HG02973 (cell line): Measurements from ENCODE around the gene MMRN1.

ENCODE experiments used
- ATAC-seq: cut with Tn5 transposase; IDR thresholded peaks from one replicate; pipeline ENCODE4 v1.9.1; 2021; ENCODE audit warnings: moderate library complexity; ENCODE audit not compliant: unreplicated experiment

MMRN1 gene

DNA sequence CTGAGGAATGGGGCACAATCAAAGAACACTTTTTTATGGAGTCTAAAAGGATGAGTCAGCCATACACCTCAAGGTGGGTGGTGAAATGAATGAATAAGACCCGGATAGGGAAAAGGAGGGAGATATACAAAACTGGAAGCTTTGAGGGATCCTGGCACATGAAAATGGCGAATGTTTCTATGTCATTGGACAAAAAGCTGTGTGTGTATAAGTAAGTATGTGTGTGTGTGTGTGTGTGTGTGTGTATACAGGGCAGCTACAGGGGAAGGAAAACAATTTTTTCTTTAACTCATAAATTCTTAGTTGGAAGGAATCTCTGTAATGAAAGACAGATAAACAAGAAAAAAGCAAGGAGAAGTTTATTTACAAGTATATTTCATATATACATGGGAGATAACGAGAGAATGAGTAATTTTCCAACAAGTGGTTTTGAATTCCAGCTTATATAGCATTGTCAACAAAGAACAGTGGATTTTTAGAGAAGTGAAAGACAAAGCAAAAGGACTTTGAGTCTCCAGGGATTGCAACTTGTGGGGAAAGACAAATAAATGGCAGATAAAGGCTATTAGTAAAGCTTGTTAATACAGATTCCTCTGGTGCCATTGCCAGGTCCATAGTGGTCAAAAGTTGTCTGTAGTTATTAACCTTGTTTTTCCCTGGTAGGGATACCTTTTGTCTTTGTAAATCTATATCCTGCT, 99.7 kb downstream of the MMRN1 start:
- no peak for ATAC-seq

DNA sequence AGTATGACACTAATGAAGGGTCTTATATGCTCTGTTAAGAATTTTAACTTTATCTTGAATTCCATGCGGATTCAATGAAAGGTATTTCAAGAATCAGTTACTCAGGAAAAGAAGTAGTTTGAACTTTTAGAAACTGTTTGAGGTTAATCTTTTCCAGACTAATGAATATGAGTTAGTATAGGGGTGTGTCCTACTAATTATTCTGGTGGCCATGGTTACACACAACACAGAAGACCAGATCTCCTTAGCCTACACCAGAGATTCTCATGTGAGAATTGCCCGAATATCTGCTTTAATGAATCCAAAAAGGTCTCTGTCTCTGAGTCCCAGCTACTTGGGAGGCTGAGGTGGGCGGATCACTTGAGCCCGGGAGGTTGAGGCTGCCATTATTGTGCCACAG, 100.4 kb downstream of the MMRN1 start:
- ATAC-seq: no peak

DNA sequence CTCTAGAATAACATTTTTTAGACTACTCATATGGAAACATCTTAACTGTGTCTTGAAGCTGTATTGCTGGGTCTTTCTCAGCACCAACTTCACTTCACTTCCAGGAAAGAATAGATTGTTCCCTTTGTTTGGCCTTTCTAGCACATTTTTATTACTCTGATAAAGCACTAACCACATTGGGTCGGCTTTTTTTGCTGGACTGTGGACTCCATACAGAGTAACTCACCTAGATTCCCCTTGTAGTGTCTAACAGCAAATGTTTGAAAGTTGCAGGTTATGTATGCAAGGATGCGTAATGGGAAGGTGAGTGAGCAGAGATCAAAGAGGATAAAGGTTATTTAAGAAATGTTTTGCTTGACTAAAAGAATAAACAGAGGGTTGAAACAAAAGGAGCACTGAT, 101.2 kb downstream of the MMRN1 start:
- ATAC-seq: no peak

DNA sequence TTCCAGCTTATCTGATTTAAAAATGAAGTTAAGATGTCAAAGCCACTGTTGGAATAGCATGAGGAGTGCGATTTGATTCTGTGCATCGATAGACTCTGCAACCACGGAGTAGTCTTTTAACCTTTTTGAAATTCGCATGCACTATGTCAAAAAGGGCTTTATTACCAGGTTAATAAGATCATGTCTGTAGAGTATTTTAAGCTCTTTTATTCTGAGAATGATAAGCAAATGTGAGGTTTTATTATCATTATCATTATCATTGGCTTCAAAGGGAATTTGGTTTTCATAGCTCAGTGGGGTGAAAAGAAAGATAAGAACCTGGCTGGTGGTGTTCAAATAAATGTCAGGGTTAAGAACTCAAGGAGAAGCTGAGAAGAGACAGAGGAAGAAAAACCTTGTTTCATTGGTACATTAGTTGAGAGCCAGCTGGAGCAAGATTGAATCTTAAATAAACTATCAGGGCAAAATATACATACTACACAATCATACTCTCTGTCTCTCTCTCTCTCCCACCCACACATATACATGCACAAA, 102.6 kb downstream of the MMRN1 start:
- no peak for ATAC-seq

DNA sequence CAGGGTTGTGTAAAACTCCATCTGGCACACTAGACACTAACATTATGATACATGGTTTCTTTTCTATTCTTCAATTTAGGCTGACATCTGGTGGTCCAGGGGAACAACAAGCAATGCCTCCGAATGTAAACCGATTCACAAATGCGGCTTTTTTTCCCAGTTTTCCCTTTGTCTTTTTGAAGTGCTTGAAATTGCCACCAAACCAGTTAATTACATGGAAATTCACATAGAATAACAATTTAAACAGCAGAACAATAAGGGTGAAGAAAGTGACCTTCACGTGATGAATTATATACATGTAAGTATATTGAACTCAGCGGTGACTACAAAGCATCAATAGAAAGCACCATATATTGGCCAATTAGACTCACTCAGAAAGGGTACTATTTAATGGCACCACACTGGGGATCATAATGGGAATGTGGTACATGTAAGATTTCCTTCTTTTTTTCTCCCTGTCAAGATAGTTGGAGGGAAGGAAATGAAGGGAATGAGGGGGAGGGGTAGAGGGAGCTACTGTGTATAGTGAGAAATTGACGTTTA, 103.9 kb downstream of the MMRN1 start:
- ATAC-seq: no peak

DNA sequence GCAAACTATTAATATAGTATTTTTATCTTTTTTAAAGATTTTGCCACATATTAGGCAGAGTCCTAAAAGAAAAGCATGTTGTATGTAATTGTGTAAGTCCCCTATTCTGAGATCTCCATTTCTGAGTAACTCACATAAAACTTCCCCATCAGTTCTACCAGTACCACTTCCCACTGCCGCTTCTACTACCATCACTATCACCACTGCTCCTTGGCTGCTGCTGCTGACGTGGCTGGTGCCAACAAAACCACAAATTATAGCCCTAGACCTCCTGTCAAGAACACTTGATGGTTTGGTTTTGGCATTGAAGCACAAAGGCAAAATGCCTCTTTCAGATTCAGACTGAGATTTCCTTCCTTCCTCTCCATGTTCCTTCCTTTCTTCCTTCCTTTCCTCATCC, 106.4 kb downstream of the MMRN1 start:
- ATAC-seq: no peak

DNA sequence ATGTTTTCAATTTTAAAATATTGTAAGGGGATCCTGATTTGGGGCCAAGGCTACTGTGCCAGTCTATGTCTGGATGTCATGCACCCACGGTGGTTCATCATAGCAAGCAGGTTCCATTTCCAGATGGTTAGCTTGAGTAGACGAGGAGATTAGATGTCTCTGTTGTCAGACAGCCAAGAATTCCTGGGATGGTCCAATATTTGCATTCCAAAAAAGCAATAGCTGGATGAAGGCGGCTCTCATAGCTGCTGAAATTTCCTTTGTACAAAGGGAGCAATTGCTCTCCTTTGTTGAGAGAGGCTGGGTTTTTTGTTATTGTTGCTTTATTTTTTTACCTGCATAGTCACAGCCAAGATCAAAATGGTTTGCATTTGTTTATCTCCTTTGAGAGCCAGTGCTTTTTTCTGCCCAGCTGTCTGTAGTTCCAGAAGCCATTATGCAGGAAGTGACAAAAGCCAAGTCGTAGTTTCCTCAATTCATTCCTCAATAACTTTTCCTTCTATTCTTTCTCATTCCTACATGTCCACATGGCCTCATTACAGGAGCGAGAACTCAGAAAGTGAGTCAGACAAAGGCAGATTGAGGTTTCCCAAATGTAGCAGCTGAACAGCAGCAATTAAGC, 107.9 kb downstream of the MMRN1 start:
- no peak for ATAC-seq
